GM12801 (cell line): Measurements from ENCODE around the gene RCC2.

Experiments used
- CTCF ChIP-seq: IDR thresholded peaks from one replicate; pipeline ENCODE4 v1.5.1; 2011; ENCODE audit warnings: control low read depth; ENCODE audit not compliant: insufficient read length; ENCODE audit errors: extremely low read depth

Gene RCC2

GRCh38 chr1:17393230-17393629 lies 46.2 kb downstream of the RCC2 start:
- TF ChIP-seq CTCF = no peak

- TF ChIP-seq CTCF = no peak
These were observed 47.2 kb downstream of the RCC2 start for GRCh38 chr1:17392199-17392740.

GRCh38 chr1:17381161-17381560 lies 58.3 kb downstream of the RCC2 start:
- no peak for TF ChIP-seq CTCF

- TF ChIP-seq CTCF = no peak
These were observed 62.0 kb downstream of the RCC2 start for GRCh38 chr1:17377325-17377953.

GRCh38 chr1:17375651-17376050 lies 63.8 kb downstream of the RCC2 start:
- no peak for TF ChIP-seq CTCF

- no peak for TF ChIP-seq CTCF
These were observed 66.5 kb downstream of the RCC2 start for GRCh38 chr1:17372955-17373354.

- no peak for TF ChIP-seq CTCF
These were observed 67.6 kb downstream of the RCC2 start, which contains the start of gene PADI6 for GRCh38 chr1:17371896-17372295. Gene PADI6 (plus strand): TSS chr1:17372196. CDS start chr1:17372246, 50 bp downstream.
